Measurements from ENCODE around the gene DPYD. TPM values are rescaled to one million over a fixed set of nuclear protein-coding genes. Genes with fewer than 3 reads are reported as not detected.

Gene DPYD
- total RNA-seq, 1 experiment from 2014 or later = 0.46 TPM

GRCh38 chr1:97883823-97884222, 37.0 kb downstream of the DPYD start:
- Mint-ChIP-seq H3K27ac (no peak overlapping the region), H3K4me1 (no peaks in the 10 kb centered on the region), H3K27me3 (ENCODE audit: low read depth) (no peaks in the 10 kb centered on the region; the same call in 1 of the 2 replicates), H3K36me3 (no peaks in the 10 kb centered on the region), H3K4me3 (no peak overlapping the region), H3K9me3 (0 out of 2 replicates have a peak, but pooled peaks cover 7% of the 10 kb centered on the region)
- CTCF ChIA-PET = no interaction called here
- ATAC-seq = no peak
- DNase-seq (ENCODE audit: low spot score) = no peak
- POLR2A ChIA-PET = no interaction called here
- no peak for TF ChIP-seq NR3C1 (CRISPR knock-in tag; conservative IDR thresholded peaks at IDR 0.05; ENCODE audit: low read depth)
- TF ChIP-seq HMGXB4 (CRISPR knock-in tag; IDR thresholded peaks at IDR 0.05) = no peak
- TF ChIP-seq AR (CRISPR knock-in tag; IDR thresholded peaks at IDR 0.05) = no peak
- TF ChIP-seq ZBTB43 (CRISPR knock-in tag; IDR thresholded peaks at IDR 0.05) = no peak
- TF ChIP-seq ATF6 (CRISPR knock-in tag; IDR thresholded peaks at IDR 0.05) = no peak
- no peak for TF ChIP-seq TEAD1 (CRISPR knock-in tag; IDR thresholded peaks at IDR 0.05)
- no peak for TF ChIP-seq GRHL2 (CRISPR knock-in tag; IDR thresholded peaks at IDR 0.05; ENCODE audit: insufficient replicate concordance, severe bottlenecking)
- TF ChIP-seq ATF2 (CRISPR knock-in tag; IDR thresholded peaks at IDR 0.05; ENCODE audit: borderline replicate concordance, low read depth) = no peak
- no peak for TF ChIP-seq MXD4 (CRISPR knock-in tag; IDR thresholded peaks at IDR 0.05; ENCODE audit: borderline replicate concordance)
- no peak for TF ChIP-seq KAT7 (CRISPR knock-in tag; IDR thresholded peaks at IDR 0.05; ENCODE audit: borderline replicate concordance)
- no peak for TF ChIP-seq ZNF425 (CRISPR knock-in tag; conservative IDR thresholded peaks at IDR 0.05)
- TF ChIP-seq ZBTB21 (CRISPR knock-in tag; IDR thresholded peaks at IDR 0.05; ENCODE audit: borderline replicate concordance) = no peak
- no peak for TF ChIP-seq ETV6 (CRISPR knock-in tag; IDR thresholded peaks at IDR 0.05)
- no peak for TF ChIP-seq ZNF317 (CRISPR knock-in tag; IDR thresholded peaks at IDR 0.05; ENCODE audit: borderline replicate concordance, low read depth)
- no peak for TF ChIP-seq RORB (CRISPR knock-in tag; IDR thresholded peaks at IDR 0.05)
- no peak for TF ChIP-seq SOX15 (CRISPR knock-in tag; IDR thresholded peaks at IDR 0.05)
- no peak for TF ChIP-seq CREM (CRISPR knock-in tag; IDR thresholded peaks at IDR 0.05)
- no peak for TF ChIP-seq ZNF416 (CRISPR knock-in tag; IDR thresholded peaks at IDR 0.05)

Data from WTC11 (cell line).